ENCODE results near the gene CXCL16.

GRCh38 chr17:4725646-4726310 is 13.9 kb downstream of the CXCL16 start:
- TF ChIP-seq CTCF (IDR thresholded peaks at IDR 0.05; ENCODE audit: low read length) = no peak
- no peak for TF ChIP-seq EZH2 (IDR thresholded peaks at IDR 0.05; ENCODE audit: borderline replicate concordance, low read length)

All from OCI-LY1 (cell line).